Gastrocnemius medialis (tissue), 4 donors: ENCODE results near the gene C1orf232. TPM values are rescaled to one million over a fixed set of nuclear protein-coding genes. Genes with fewer than 3 reads are reported as not detected.

Experiments
- ATAC-seq, 2 donors: fragments of 150-250 bp; one replicate each; pipeline ENCODE4 v1.9.1; 2016
- DNase-seq, 2 donors: peaks; one replicate each; pipeline ENCODE4 v3.0.0-alpha.2; 2019
- H3K27ac ChIP-seq, 4 donors: fragments of 200-600 bp; sonication (generic); 1 replicate in 1 of 4; 2 replicates in 3 of 4; pipeline ENCODE4 v1.5.1; 2016 to 2018; ENCODE audit warnings: mild to moderate bottlenecking in 2 of 4, moderate library complexity in 1 of 4
- H3K27me3 ChIP-seq, 3 donors: fragments of 200-600 bp; sonication (generic) in 2 of 3; 1 replicate in 1 of 3; 2 replicates in 2 of 3; pipeline versions ENCODE4 v1.5.1 to v1.6.0; 2016 to 2019; ENCODE audit warnings: mild to moderate bottlenecking in 1 of 3, moderate library complexity in 1 of 3
- H3K36me3 ChIP-seq, 2 donors: fragments of 200-600 bp; sonication (generic) in 1 of 2; one replicate each; pipeline ENCODE4 v1.5.1; 2017 to 2018
- H3K4me1 ChIP-seq, 2 donors: fragments of 200-600 bp; sonication (generic) in 1 of 2; one replicate each; pipeline ENCODE4 v1.5.1; 2016 to 2017; ENCODE audit warnings: mild to moderate bottlenecking in 2 of 2
- H3K4me3 ChIP-seq, 4 donors: fragments of 200-600 bp; sonication (generic) in 3 of 4; 1 replicate in 1 of 4; 2 replicates in 3 of 4; pipeline ENCODE4 v1.5.1; 2016 to 2019; ENCODE audit warnings: mild to moderate bottlenecking in 2 of 4
- H3K9me3 ChIP-seq, 3 donors: fragments of 200-600 bp; sonication (generic) in 2 of 3; 1 replicate in 1 of 3; 2 replicates in 2 of 3; pipeline ENCODE4 v1.5.1; 2016 to 2019
- POLR2A ChIP-seq, 2 donors: fragments of 450-650 bp; IDR thresholded peaks; one replicate each; pipeline ENCODE4 v1.6.1; 2017; ENCODE audit warnings: antibody characterized with exemption in 2 of 2, mild to moderate bottlenecking in 2 of 2, moderate library complexity in 2 of 2
- in situ Hi-C, 4 donors: fragments of 200-750 bp; cut with MboI; loops; one replicate each; pipeline versions ENCODE4 v1.15.0 to v1.8.0; 2017; ENCODE audit warnings: low sequenced_read_pairs in 4 of 4
- intact Hi-C: fragments of 100-400 bp; cut with DNase I; formaldehyde crosslinking; loops from one replicate; pipeline ENCODE4 v1.15.1; 2023; ENCODE audit warnings: low total_unique reads
- total RNA-seq, 4 donors: library from RNA; depleted of rRNA; stranded (reverse); fragments of >200 nt; gene quantifications; one replicate each; pipeline versions ENCODE4 v1.1.0 to v1.2.3, GENCODE V29; 2016
- TF ChIP-seq, protein P1 (sequence below), 5 experiments: fragments of 450-650 bp in 3 of 5; fragments of 200-600 bp in 2 of 5; sonication (generic) in 2 of 5; IDR thresholded peaks in 4 of 5; conservative IDR thresholded peaks in 1 of 5; 1 replicate in 4 of 5; 2 replicates in 1 of 5; pipeline ENCODE4 v1.5.1; 2016 to 2019; ENCODE audit warnings: antibody characterized with exemption in 5 of 5, mild to moderate bottlenecking in 3 of 5, moderate library complexity in 3 of 5

C1orf232 gene
- total RNA-seq, 4 donors from 2014 or later, result not detected

DNA sequence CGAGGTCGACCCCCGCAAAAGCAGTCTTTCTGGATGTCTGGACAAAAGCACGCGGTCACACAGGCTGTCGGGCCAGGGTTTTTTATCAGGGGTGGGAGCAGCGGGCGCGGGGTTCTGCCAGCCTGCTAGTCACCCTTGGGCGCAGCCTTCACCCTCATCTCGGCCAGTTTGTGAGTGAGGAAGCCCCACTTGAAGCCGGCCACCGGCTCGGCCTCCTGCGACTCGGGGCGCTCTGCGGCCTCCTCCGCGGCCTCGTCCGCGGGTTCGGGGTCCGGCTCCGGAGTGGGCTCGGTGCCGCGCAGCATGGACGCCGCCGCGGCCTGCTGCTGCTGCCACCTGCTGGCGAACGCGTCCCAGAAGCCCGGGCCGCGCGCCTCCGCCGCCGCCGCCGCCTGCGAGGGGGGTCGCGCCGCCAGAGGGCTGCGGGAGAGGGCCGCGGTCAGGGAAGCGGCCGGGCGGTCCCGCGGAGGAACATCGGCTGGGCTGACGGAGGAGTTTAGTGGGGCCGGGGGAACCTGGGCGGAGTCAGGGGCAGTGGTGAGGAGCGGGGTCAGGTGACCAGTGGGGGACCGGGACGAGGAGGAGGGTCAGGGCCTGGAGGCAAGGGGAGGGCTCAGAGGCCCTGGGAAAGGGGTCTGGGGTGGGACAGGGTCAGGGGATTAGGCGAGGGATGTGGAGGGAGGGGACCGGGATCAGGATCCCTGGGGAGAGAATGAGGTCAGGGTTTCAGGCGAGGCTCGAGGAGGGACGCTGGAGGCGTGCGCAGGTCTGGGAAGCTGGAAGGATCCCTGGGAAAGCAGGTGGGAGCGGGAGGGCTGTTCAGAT lies 4.5 kb downstream of the C1orf232 start:
- ATAC-seq, result peak; percentile 27 to 37
- no peak for DNase-seq
- Histone ChIP-seq H3K4me3 (peak overlapping the region; percentile 42 to 60 (median 46)), H3K4me1 (peaks cover 7 to 16% of the 10 kb centered on the region in 2 donors), H3K27ac (peak overlapping the region; percentile 63 to 76 (median 73)), H3K27me3 (no peaks in the 10 kb centered on the region), H3K9me3 (no peaks in the 10 kb centered on the region), H3K36me3 (no peaks in the 10 kb centered on the region)
- TF ChIP-seq POLR2A (IDR thresholded peaks at IDR 0.05), result no peak
- TF ChIP-seq, protein P1, sequence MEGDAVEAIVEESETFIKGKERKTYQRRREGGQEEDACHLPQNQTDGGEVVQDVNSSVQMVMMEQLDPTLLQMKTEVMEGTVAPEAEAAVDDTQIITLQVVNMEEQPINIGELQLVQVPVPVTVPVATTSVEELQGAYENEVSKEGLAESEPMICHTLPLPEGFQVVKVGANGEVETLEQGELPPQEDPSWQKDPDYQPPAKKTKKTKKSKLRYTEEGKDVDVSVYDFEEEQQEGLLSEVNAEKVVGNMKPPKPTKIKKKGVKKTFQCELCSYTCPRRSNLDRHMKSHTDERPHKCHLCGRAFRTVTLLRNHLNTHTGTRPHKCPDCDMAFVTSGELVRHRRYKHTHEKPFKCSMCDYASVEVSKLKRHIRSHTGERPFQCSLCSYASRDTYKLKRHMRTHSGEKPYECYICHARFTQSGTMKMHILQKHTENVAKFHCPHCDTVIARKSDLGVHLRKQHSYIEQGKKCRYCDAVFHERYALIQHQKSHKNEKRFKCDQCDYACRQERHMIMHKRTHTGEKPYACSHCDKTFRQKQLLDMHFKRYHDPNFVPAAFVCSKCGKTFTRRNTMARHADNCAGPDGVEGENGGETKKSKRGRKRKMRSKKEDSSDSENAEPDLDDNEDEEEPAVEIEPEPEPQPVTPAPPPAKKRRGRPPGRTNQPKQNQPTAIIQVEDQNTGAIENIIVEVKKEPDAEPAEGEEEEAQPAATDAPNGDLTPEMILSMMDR (IDR thresholded peaks at IDR 0.05 in 4 of 5, conservative IDR thresholded peaks at IDR 0.05 in 1 of 5), result peak in 4 of 5 experiments; percentile 87 to 95 (median 90)
- in situ Hi-C loops, result loop anchor here in 1 of 4 donors (25.0 kb wide), 2 partner anchors 127 to 277 kb away; partner anchors contain the start of genes PAQR7 and SLC30A2
- intact Hi-C loops, result loop anchor here (1.0 to 5.0 kb wide), 2 partner anchors 69 to 127 kb away; no protein-coding TSS in a partner anchor

DNA sequence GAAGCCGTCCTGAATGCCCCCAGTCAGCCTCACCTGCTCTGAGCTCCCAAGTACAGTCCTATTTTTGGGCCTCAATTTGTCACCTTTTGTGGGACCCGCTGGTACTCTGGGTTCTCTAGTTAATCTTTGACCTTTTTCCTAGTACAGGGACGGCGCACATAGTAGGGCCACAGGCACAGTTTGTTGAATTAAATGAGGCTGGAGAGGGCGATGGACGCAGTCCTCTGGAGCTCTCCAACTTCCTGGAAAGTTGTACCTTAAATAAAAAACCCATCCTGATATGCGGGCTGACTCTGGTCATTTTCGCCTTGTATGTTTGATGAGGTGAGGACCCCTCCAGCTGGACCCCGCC lies 5.1 kb downstream of the C1orf232 start:
- TF ChIP-seq, protein P1 (IDR thresholded peaks at IDR 0.05 in 4 of 5, conservative IDR thresholded peaks at IDR 0.05 in 1 of 5), result no peak
- no peak for TF ChIP-seq POLR2A (IDR thresholded peaks at IDR 0.05)
- Histone ChIP-seq H3K27ac (peak overlapping the region; percentile 63 to 76 (median 73)), H3K27me3 (no peaks in the 10 kb centered on the region), H3K9me3 (no peaks in the 10 kb centered on the region), H3K4me3 (peak overlapping the region; percentile 42 to 60 (median 46)), H3K36me3 (no peaks in the 10 kb centered on the region), H3K4me1 (peaks cover 7 to 14% of the 10 kb centered on the region in 2 donors)
- in situ Hi-C loops (loop anchor here in 1 of 4 donors (25.0 kb wide), 2 partner anchors 126 to 276 kb away; partner anchors contain the start of genes PAQR7 and SLC30A2), intact Hi-C loops (loop anchor here (1.0 to 5.0 kb wide), 2 partner anchors 70 to 126 kb away; no protein-coding TSS in a partner anchor)
- ATAC-seq (no peak), DNase-seq (no peak)

DNA sequence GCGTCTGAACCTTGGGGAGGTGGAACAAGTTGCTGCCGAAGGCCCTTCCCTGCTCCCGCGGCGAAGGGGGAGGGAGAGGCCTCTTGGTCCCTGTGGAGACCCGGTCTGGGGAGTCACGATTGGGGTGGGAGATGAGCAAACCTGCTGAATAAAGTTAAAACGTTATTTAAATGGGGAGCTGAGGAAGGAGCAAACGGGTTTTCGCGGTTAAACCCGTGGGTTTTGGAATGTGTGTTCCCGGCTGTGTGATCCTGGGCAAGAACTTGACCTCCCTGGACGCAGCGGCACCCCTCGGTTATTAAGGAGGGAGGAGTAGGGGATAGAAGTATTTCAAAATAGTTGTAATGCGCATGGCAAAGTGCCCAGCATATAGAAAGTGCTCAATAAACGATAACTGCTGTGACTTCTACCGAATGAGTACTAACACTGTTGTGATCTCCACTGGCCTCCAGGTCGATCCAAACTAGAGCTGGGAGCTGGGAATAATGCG lies 6.5 kb downstream of the C1orf232 start:
- Histone ChIP-seq H3K9me3 (no peaks in the 10 kb centered on the region), H3K27me3 (no peaks in the 10 kb centered on the region), H3K27ac (peak overlapping the region; percentile 78 to 87 (median 84)), H3K4me3 (peak overlapping the region; percentile 57 to 76 (median 68)), H3K4me1 (peaks cover 7 to 14% of the 10 kb centered on the region in 2 donors), H3K36me3 (no peaks in the 10 kb centered on the region)
- intact Hi-C loops (loop anchor here (5.0 kb wide), 1 partner anchor 125 kb away; no protein-coding TSS in a partner anchor), in situ Hi-C loops (loop anchor here in 1 of 4 donors (25.0 kb wide), 2 partner anchors 125 to 275 kb away; partner anchors contain the start of genes PAQR7 and SLC30A2)
- ATAC-seq (no peak), DNase-seq (no peak)
- TF ChIP-seq, protein P1 (IDR thresholded peaks at IDR 0.05 in 4 of 5, conservative IDR thresholded peaks at IDR 0.05 in 1 of 5), result peak in 1 of 5 experiments; percentile 3
- no peak for TF ChIP-seq POLR2A (IDR thresholded peaks at IDR 0.05)

DNA sequence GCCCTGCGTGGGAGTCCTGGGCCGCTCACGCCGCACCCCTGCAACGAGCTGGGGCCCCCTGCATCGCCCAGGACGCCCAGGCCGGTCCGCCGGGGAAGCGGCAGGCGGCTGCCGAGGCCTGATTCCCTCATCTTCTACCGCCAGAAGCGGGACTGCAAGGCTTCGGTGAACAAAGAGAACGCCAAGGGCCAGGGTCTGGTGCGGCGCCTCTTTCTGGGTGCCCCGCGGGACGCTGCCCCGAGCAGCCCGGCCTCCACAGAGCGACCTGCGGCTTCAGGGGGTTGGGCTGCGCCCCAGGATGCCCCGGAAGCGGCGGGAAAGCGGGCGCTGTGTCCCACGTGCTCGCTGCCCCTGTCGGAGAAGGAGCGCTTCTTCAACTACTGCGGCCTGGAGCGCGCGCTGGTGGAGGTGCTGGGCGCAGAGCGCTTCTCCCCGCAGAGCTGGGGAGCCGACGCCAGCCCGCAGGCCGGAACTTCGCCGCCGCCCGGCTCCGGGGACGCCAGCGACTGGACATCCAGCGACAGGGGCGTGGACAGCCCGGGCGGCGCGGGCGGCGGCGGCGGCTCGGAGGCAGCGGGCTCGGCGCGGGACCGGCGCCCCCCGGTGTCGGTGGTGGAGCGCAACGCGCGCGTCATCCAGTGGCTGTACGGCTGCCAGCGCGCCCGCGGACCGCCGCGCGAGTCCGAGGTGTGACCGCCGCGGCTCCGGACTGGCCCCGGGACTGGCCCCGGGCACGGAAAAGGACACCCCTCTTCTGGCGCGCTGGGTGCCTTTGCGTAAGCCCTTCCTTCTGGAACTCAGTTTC lies 7.1 kb downstream of the C1orf232 start:
- H3K9me3 ChIP-seq, result no peaks in the 10 kb centered on the region
- peak; percentile 66 to 78 for ATAC-seq
- H3K27me3 ChIP-seq, result no peaks in the 10 kb centered on the region
- intact Hi-C loops, result loop anchor here (2.0 to 5.0 kb wide), 2 partner anchors 51 to 124 kb away; partner anchors contain the start of gene PDIK1L
- in situ Hi-C loops, result loop anchor here in 1 of 4 donors (25.0 kb wide), 2 partner anchors 124 to 274 kb away; partner anchors contain the start of genes PAQR7 and SLC30A2
- TF ChIP-seq, protein P1 (IDR thresholded peaks at IDR 0.05 in 4 of 5, conservative IDR thresholded peaks at IDR 0.05 in 1 of 5), result peak; percentile 20 to 53 (median 36)
- TF ChIP-seq POLR2A (IDR thresholded peaks at IDR 0.05), result peak; percentile 68 to 74
- H3K4me3 ChIP-seq, result peak overlapping the region; percentile 57 to 76 (median 68)
- peak; percentile 36 to 69 for DNase-seq
- peak overlapping the region; percentile 78 to 87 (median 84) for H3K27ac ChIP-seq
- H3K36me3 ChIP-seq, result no peaks in the 10 kb centered on the region
- peaks cover 7 to 14% of the 10 kb centered on the region in 2 donors for H3K4me1 ChIP-seq
